Measurements from ENCODE around the gene TMEM181. TPM values are rescaled to one million over a fixed set of nuclear protein-coding genes. Genes with fewer than 3 reads are reported as not detected.

TMEM181 gene
- total and polyA plus RNA-seq, 2 of the 13 experiments (the other 11 are each of a cell fraction or from before 2014, with no cell fraction given): 59.1 to 108 TPM

DNA sequence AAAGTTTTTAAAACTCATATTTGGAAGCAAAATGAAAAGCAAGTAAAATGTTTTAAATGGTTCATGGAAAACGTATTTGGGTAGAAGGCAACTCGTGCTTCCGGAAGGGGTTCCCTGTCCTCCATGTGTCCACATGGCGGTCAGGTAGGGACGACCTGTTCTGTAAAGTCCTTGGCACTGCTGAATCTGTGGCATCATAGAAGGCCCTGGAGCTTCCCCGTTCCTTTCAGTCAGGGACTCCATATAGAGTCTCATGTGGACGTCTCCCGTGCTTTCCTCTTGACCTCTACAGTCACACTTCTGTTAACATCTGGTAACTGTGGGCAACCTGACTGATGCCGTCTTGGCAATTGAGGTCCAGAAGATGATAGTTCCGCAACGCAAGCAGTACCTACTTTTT lies 73.2 kb downstream of the TMEM181 start:
- Histone ChIP-seq H4K20me1 (ENCODE audit: insufficient read depth, low read length) (peaks cover 26% of the 10 kb centered on the region), H3K4me3 (replicated peaks in 1 of 3; ENCODE audit: insufficient read depth in 1 of 3, low read depth in 2 of 3, low read length in 3 of 3) (no peak overlapping the region), H3K36me3 (replicated peaks in 1 of 2; ENCODE audit: control insufficient read depth in 1 of 2, insufficient read depth in 2 of 2, low read length in 2 of 2) (peaks cover 36 to 73% of the 10 kb centered on the region in 2 experiments), H3K9me3 (ENCODE audit: low read length) (no peaks in the 10 kb centered on the region), H3K27me3 (ENCODE audit: control insufficient read depth in 1 of 2, insufficient read depth in 2 of 2, low read length in 2 of 2) (no peaks in the 10 kb centered on the region), H3K4me2 (ENCODE audit: low read depth, low read length) (no peak overlapping the region), H3K4me1 (ENCODE audit: insufficient read depth, low read length) (peaks cover 42% of the 10 kb centered on the region), H3K79me2 (ENCODE audit: insufficient read depth, low read length) (no peaks in the 10 kb centered on the region), H2AFZ (ENCODE audit: low read length) (no peak overlapping the region), H3K9ac (ENCODE audit: insufficient read depth, low read depth, low read length) (no peak overlapping the region), H3K27ac (ENCODE audit: extremely low read length, insufficient read depth, low read length) (peak overlapping the region; percentile 6)
- in situ Hi-C loops (cut with HindIII; ENCODE audit: extremely low pct_ligation_motif_present, low pct_unique_long_range_greater_than_20kb): no loop called here
- ChIA-PET CTCF (ENCODE audit: low intra/inter-chr PET ratio, low total read pairs) (no interaction called here), POLR2A (no interaction called here)
- intact Hi-C loops (cut with micrococcal nuclease; ENCODE audit: unreplicated experiment): no loop called here
- TF ChIP-seq, protein P1, sequence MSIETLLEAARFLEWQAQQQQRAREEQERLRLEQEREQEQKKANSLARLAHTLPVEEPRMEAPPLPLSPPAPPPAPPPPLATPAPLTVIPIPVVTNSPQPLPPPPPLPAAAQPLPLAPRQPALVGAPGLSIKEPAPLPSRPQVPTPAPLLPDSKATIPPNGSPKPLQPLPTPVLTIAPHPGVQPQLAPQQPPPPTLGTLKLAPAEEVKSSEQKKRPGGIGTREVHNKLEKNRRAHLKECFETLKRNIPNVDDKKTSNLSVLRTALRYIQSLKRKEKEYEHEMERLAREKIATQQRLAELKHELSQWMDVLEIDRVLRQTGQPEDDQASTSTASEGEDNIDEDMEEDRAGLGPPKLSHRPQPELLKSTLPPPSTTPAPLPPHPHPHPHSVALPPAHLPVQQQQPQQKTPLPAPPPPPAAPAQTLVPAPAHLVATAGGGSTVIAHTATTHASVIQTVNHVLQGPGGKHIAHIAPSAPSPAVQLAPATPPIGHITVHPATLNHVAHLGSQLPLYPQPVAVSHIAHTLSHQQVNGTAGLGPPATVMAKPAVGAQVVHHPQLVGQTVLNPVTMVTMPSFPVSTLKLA (IDR thresholded peaks at IDR 0.05): no peak
- TF ChIP-seq POLR2G (IDR thresholded peaks at IDR 0.05; ENCODE audit: low read depth, low read length) (0 out of 2 replicates have a peak, but pooled peaks have one; percentile 28), ZSCAN21 (CRISPR knock-in tag; IDR thresholded peaks at IDR 0.05; ENCODE audit: borderline replicate concordance) (no peak), TRIM24 (CRISPR knock-in tag; IDR thresholded peaks at IDR 0.05) (no peak), RBM22 (optimal IDR thresholded peaks at IDR 0.05; ENCODE audit: low read length) (peak; percentile 78)
- WGBS (ENCODE audit: low lambda C conversion rate): 95% methylated on average over 11 of the region's 11 CpGs
- BruUV-seq (replicated peaks): no TSS peak
- no peak for ATAC-seq
- no peak for DNase-seq (ENCODE audit: low spot score)
- no peak for FAIRE-seq

DNA sequence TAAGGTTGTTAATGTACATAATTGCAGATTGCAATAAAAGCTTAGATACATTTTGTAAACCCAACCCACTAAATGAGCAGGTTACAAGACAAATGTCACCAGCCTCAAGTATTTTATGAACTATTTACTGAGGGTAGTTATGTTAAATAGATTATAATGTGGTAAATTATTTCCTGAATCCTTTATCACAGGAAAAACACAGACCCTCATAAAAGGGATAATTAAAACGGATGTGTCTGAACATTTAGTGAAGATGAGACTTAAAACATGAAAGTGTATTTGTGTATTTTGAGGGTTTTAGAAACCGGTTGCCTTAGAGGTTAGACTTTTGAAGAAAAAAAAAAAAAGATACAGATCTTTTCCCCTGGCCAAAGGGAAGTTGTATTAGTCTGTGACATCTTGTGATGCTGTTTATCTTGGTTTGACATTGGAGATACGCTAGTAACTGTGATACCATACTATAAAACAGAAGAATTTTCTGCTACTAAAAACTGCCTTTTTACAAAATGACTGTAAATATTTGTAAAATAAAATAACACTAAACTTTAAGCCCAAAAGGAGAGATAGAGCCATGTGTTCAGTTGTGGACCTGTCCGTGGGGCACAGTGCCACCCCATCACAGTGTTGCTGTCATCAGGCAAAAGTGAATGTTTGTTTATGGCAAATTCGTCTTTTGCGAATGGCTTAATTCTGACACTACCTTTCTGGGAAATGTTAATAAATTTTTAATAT lies 75.0 kb downstream of the TMEM181 start:
- ChIA-PET CTCF (ENCODE audit: low intra/inter-chr PET ratio, low total read pairs) (no interaction called here), POLR2A (interaction anchor here (1.7 kb wide), 1 partner anchor 9 kb away, joined by 7 read pairs; the partner anchor contains the start of gene DYNLT1)
- Histone ChIP-seq H3K4me1 (ENCODE audit: insufficient read depth, low read length) (peaks cover 27% of the 10 kb centered on the region), H3K9ac (ENCODE audit: insufficient read depth, low read depth, low read length) (no peak overlapping the region), H3K9me3 (ENCODE audit: low read length) (no peaks in the 10 kb centered on the region), H3K36me3 (replicated peaks in 1 of 2; ENCODE audit: control insufficient read depth in 1 of 2, insufficient read depth in 2 of 2, low read length in 2 of 2) (peaks cover 22 to 56% of the 10 kb centered on the region in 2 experiments), H3K79me2 (ENCODE audit: insufficient read depth, low read length) (no peaks in the 10 kb centered on the region), H3K27ac (ENCODE audit: extremely low read length, insufficient read depth, low read length) (no peak overlapping the region), H3K4me3 (replicated peaks in 1 of 3; ENCODE audit: insufficient read depth in 1 of 3, low read depth in 2 of 3, low read length in 3 of 3) (no peak overlapping the region), H3K27me3 (ENCODE audit: control insufficient read depth in 1 of 2, insufficient read depth in 2 of 2, low read length in 2 of 2) (no peaks in the 10 kb centered on the region), H2AFZ (ENCODE audit: low read length) (no peak overlapping the region), H4K20me1 (ENCODE audit: insufficient read depth, low read length) (peaks cover 9% of the 10 kb centered on the region), H3K4me2 (ENCODE audit: low read depth, low read length) (no peak overlapping the region)
- no TSS peak for BruUV-seq (replicated peaks)
- FAIRE-seq: no peak
- WGBS (ENCODE audit: low lambda C conversion rate): 94% methylated on average over 6 of the region's 6 CpGs
- intact Hi-C loops (cut with micrococcal nuclease; ENCODE audit: unreplicated experiment): no loop called here
- TF ChIP-seq POLR2A (IDR thresholded peaks at IDR 0.05; ENCODE audit: insufficient read depth in 1 of 2, low read depth in 2 of 2, low read length in 2 of 2) (peak in 1 of 2 experiments; percentile 19; a peak in 1 of 4 replicates), PCBP2 (optimal IDR thresholded peaks at IDR 0.05; ENCODE audit: low read depth, low read length, poor library complexity, severe bottlenecking) (no peak)
- ATAC-seq: no peak
- no peak for DNase-seq (ENCODE audit: low spot score)
- in situ Hi-C loops (cut with HindIII; ENCODE audit: extremely low pct_ligation_motif_present, low pct_unique_long_range_greater_than_20kb): no loop called here

Measured in HepG2 (cell line).